ENCODE measurements around the gene L3MBTL2.
"Not testable (repeated sequence)": the region's sequence is repeated elsewhere in the genome, so short reads cannot be mapped to it uniquely, and the experiment has no call there.

- not testable (repeated sequence) for TF ChIP-seq CTCF (conservative IDR thresholded peaks at IDR 0.05); EZH2 (IDR thresholded peaks at IDR 0.05; ENCODE audit: low read depth)
Measured at GRCh38 chr22:41180362-41180761, 24.8 kb upstream of the L3MBTL2 start.
